ENCODE results near the gene IL1RAPL2. TPM values are rescaled to one million over a fixed set of nuclear protein-coding genes. Genes with fewer than 3 reads are reported as not detected.
"Not testable (repeated sequence)": the region's sequence is repeated elsewhere in the genome, so short reads cannot be mapped to it uniquely, and the experiment has no call there.

Gene IL1RAPL2
- total RNA-seq, 1 experiment from 2014 or later: not detected

DNA sequence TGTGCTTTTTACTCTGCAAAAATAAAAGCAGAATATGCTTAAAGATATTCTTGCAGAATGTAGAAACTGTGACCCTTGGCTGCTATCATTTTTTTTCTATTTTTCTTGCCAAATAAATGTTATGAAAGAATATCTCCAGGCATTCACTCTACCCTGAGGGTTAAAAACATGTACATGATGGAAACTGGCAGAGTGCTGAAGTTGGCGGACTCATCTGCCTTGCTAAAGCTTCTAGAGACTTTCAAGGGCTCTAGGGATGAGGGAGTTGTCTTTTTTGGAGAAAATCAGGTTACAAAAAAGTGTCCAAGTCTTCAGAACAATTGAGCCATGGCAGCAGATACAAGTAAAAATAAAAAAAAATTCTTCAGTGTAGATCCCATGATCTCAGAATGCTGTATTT is 1215.8 kb downstream of the IL1RAPL2 start:
- no peaks in the 10 kb centered on the region for H3K36me3 ChIP-seq (ENCODE audit: control insufficient read depth, insufficient read depth, low read length)
- intact Hi-C loops (cut with micrococcal nuclease; ENCODE audit: unreplicated experiment) (no loop called here), in situ Hi-C loops (cut with HindIII; ENCODE audit: low pct_unique_long_range_greater_than_20kb, low sequenced_read_pairs) (no loop called here)
- CTCF ChIA-PET: no interaction called here
- no peaks in the 10 kb centered on the region for H3K9me3 ChIP-seq (ENCODE audit: control insufficient read depth, insufficient read depth, low read depth, low read length)
- POLR2A ChIA-PET: no interaction called here
- H3K4me1 ChIP-seq (ENCODE audit: control insufficient read depth, insufficient read depth, low read length): no peaks in the 10 kb centered on the region
- no TSS peak for BruUV-seq (replicated peaks)
- DNase-seq (ENCODE audit: low read depth, low spot score) (no peak), ATAC-seq (no peak)
- TF ChIP-seq, protein P1, sequence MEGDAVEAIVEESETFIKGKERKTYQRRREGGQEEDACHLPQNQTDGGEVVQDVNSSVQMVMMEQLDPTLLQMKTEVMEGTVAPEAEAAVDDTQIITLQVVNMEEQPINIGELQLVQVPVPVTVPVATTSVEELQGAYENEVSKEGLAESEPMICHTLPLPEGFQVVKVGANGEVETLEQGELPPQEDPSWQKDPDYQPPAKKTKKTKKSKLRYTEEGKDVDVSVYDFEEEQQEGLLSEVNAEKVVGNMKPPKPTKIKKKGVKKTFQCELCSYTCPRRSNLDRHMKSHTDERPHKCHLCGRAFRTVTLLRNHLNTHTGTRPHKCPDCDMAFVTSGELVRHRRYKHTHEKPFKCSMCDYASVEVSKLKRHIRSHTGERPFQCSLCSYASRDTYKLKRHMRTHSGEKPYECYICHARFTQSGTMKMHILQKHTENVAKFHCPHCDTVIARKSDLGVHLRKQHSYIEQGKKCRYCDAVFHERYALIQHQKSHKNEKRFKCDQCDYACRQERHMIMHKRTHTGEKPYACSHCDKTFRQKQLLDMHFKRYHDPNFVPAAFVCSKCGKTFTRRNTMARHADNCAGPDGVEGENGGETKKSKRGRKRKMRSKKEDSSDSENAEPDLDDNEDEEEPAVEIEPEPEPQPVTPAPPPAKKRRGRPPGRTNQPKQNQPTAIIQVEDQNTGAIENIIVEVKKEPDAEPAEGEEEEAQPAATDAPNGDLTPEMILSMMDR (IDR thresholded peaks at IDR 0.05): no peak
- TF ChIP-seq, protein P2, sequence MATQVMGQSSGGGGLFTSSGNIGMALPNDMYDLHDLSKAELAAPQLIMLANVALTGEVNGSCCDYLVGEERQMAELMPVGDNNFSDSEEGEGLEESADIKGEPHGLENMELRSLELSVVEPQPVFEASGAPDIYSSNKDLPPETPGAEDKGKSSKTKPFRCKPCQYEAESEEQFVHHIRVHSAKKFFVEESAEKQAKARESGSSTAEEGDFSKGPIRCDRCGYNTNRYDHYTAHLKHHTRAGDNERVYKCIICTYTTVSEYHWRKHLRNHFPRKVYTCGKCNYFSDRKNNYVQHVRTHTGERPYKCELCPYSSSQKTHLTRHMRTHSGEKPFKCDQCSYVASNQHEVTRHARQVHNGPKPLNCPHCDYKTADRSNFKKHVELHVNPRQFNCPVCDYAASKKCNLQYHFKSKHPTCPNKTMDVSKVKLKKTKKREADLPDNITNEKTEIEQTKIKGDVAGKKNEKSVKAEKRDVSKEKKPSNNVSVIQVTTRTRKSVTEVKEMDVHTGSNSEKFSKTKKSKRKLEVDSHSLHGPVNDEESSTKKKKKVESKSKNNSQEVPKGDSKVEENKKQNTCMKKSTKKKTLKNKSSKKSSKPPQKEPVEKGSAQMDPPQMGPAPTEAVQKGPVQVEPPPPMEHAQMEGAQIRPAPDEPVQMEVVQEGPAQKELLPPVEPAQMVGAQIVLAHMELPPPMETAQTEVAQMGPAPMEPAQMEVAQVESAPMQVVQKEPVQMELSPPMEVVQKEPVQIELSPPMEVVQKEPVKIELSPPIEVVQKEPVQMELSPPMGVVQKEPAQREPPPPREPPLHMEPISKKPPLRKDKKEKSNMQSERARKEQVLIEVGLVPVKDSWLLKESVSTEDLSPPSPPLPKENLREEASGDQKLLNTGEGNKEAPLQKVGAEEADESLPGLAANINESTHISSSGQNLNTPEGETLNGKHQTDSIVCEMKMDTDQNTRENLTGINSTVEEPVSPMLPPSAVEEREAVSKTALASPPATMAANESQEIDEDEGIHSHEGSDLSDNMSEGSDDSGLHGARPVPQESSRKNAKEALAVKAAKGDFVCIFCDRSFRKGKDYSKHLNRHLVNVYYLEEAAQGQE (IDR thresholded peaks at IDR 0.05; ENCODE audit: insufficient read depth in 1 of 2, low read depth in 2 of 2, low read length in 1 of 2): no peak
- TF ChIP-seq POLR2AphosphoS5 (IDR thresholded peaks at IDR 0.05; ENCODE audit: low read depth, low read length): no peak
- H3K27ac ChIP-seq (ENCODE audit: low read length): no peak overlapping the region
- H3K27me3 ChIP-seq (ENCODE audit: control insufficient read depth, insufficient read depth, low read length): no peaks in the 10 kb centered on the region
- no peak overlapping the region for H3K4me3 ChIP-seq (ENCODE audit: low read depth in 2 of 2, low read length in 2 of 2)

DNA sequence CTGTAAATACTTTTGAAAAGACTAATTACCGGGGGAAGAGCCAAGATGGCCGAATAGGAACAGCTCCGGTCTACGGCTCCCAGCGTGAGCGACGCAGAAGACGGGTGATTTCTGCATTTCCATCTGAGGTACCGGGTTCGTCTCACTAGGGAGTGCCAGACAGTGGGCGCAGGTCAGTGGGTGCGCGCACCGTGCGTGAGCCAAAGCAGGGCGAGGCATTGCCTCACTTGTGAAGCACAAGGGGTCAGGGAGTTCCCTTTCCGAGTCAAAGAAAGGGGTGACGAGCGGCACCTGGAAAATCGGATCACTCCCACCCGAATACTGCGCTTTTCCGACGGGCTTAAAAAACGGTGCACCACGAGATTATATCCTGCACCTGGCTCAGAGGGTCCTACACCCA is 1230.9 kb downstream of the IL1RAPL2 start:
- H3K27me3 ChIP-seq (ENCODE audit: control insufficient read depth, insufficient read depth, low read length); H3K4me3 ChIP-seq (ENCODE audit: low read depth in 2 of 2, low read length in 2 of 2); DNase-seq (ENCODE audit: low read depth, low spot score); H3K36me3 ChIP-seq (ENCODE audit: control insufficient read depth, insufficient read depth, low read length); H3K4me1 ChIP-seq (ENCODE audit: control insufficient read depth, insufficient read depth, low read length); ATAC-seq; CTCF ChIA-PET; H3K27ac ChIP-seq (ENCODE audit: low read length); BruUV-seq (replicated peaks); H3K9me3 ChIP-seq (ENCODE audit: control insufficient read depth, insufficient read depth, low read depth, low read length); in situ Hi-C loops (cut with HindIII; ENCODE audit: low pct_unique_long_range_greater_than_20kb, low sequenced_read_pairs); POLR2A ChIA-PET; intact Hi-C loops (cut with micrococcal nuclease; ENCODE audit: unreplicated experiment): not testable (repeated sequence)

DNA sequence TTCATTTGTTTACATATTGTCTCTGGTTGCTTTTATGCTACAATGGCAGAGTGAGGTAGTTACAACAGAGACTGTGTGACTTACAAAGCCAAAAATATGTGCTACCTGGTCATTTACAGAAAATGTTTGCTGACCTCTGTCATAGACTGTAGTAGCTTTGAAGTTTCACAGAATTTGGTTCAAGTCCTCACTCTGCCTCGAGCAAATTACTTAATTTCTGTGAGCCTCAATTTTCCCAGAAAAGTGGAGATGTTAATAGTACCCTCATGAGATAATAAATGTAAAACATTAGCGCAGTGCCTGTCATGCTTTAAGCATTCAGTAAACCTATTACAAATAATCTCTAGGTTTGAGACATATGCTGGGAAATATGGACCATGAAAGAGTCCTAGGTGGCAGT is 1237.9 kb downstream of the IL1RAPL2 start:
- TF ChIP-seq SIN3A (IDR thresholded peaks at IDR 0.05; ENCODE audit: borderline replicate concordance, insufficient read depth, low read depth, low read length) (no peak), POLR2AphosphoS5 (IDR thresholded peaks at IDR 0.05; ENCODE audit: low read depth, low read length) (no peak), TCF7L2 (IDR thresholded peaks at IDR 0.05; ENCODE audit: low read depth, low read length) (no peak)
- TF ChIP-seq, protein P2 (IDR thresholded peaks at IDR 0.05; ENCODE audit: insufficient read depth in 1 of 2, low read depth in 2 of 2, low read length in 1 of 2): no peak
- TF ChIP-seq, protein P1 (IDR thresholded peaks at IDR 0.05): no peak
- Histone ChIP-seq H3K9me3 (ENCODE audit: control insufficient read depth, insufficient read depth, low read depth, low read length) (no peaks in the 10 kb centered on the region), H3K4me3 (ENCODE audit: low read depth in 2 of 2, low read length in 2 of 2) (no peak overlapping the region), H3K27ac (ENCODE audit: low read length) (no peak overlapping the region), H3K36me3 (ENCODE audit: control insufficient read depth, insufficient read depth, low read length) (no peaks in the 10 kb centered on the region), H3K4me1 (ENCODE audit: control insufficient read depth, insufficient read depth, low read length) (no peaks in the 10 kb centered on the region), H3K27me3 (ENCODE audit: control insufficient read depth, insufficient read depth, low read length) (no peaks in the 10 kb centered on the region)
- POLR2A ChIA-PET: no interaction called here
- ATAC-seq (no peak), DNase-seq (ENCODE audit: low read depth, low spot score) (no peak)
- in situ Hi-C loops (cut with HindIII; ENCODE audit: low pct_unique_long_range_greater_than_20kb, low sequenced_read_pairs): no loop called here
- no TSS peak for BruUV-seq (replicated peaks)
- intact Hi-C loops (cut with micrococcal nuclease; ENCODE audit: unreplicated experiment): no loop called here
- CTCF ChIA-PET: no interaction called here

DNA sequence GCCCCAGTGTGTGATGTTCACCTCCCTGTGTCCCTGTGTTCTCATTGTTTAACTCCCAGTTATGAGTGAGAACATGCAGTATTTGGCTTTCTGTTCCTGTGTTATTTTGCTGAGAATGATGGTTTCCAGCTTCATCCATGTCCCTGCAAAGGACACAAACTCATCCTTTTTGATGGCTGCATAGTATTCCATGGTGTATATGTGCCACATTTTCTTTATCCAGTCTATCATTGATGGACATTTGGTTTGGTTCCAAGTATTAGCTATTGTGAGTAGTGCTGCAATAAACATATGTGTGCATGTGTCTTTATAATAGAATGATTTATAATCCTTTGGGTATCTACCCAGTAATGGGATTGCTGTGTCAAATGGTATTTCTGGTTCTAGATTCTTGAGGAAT is 1239.7 kb downstream of the IL1RAPL2 start:
- H3K4me3 ChIP-seq (ENCODE audit: low read depth in 2 of 2, low read length in 2 of 2); H3K4me1 ChIP-seq (ENCODE audit: control insufficient read depth, insufficient read depth, low read length); H3K27me3 ChIP-seq (ENCODE audit: control insufficient read depth, insufficient read depth, low read length); H3K36me3 ChIP-seq (ENCODE audit: control insufficient read depth, insufficient read depth, low read length); H3K27ac ChIP-seq (ENCODE audit: low read length); CTCF ChIA-PET; DNase-seq (ENCODE audit: low read depth, low spot score); intact Hi-C loops (cut with micrococcal nuclease; ENCODE audit: unreplicated experiment); POLR2A ChIA-PET; H3K9me3 ChIP-seq (ENCODE audit: control insufficient read depth, insufficient read depth, low read depth, low read length); ATAC-seq; BruUV-seq (replicated peaks); in situ Hi-C loops (cut with HindIII; ENCODE audit: low pct_unique_long_range_greater_than_20kb, low sequenced_read_pairs): not testable (repeated sequence)
